Neural cell (in vitro differentiated cells): ENCODE data around the gene PYHIN1. TPM values are rescaled to one million over a fixed set of nuclear protein-coding genes. Genes with fewer than 3 reads are reported as not detected.

Experiments
- H2AFZ ChIP-seq: fragments of 200-600, 300-800 bp; sonication (generic), shearing (Covaris generic); 2 replicates; pipeline ENCODE4 v1.6.0; 2014; ENCODE audit warnings: low read depth, mild to moderate bottlenecking, antibody characterized with exemption, low read length, moderate library complexity
- H3F3A ChIP-seq: fragments of 200-600 bp; shearing (Covaris generic); 2 replicates; pipeline ENCODE4 v1.6.1; 2016; ENCODE audit warnings: mild to moderate bottlenecking, moderate library complexity, mixed read lengths, antibody characterized with exemption, low read length; ENCODE audit not compliant: insufficient read depth, poor library complexity, severe bottlenecking
- H3K27ac ChIP-seq: fragments of 200-600, 300-800 bp; sonication (generic), shearing (Covaris generic); 2 replicates; pipeline ENCODE4 v1.5.1; 2014; ENCODE audit warnings: mild to moderate bottlenecking, low read length, moderate library complexity
- H3K27me3 ChIP-seq: fragments of 300-800, 200-600 bp; sonication (generic), shearing (Covaris generic); 2 replicates; pipeline ENCODE4 v1.6.0; 2014; ENCODE audit warnings: mild to moderate bottlenecking, low read depth, low read length, moderate library complexity; ENCODE audit not compliant: insufficient read depth
- H3K36me3 ChIP-seq: fragments of 300-800, 200-600 bp; sonication (generic), shearing (Covaris generic); 2 replicates; pipeline ENCODE4 v1.5.1; 2014; ENCODE audit warnings: mild to moderate bottlenecking, antibody characterized with exemption, low read length, moderate library complexity; ENCODE audit not compliant: insufficient read depth
- H3K4me2 ChIP-seq: fragments of 300-800, 200-600 bp; sonication (generic), shearing (Covaris generic); 2 replicates; pipeline ENCODE4 v1.6.0; 2014; ENCODE audit warnings: mild to moderate bottlenecking, low read length
- H3K4me3 ChIP-seq: fragments of 300-800, 200-600 bp; sonication (generic), shearing (Covaris generic); 2 replicates; pipeline ENCODE4 v1.5.1; 2014; ENCODE audit warnings: mild to moderate bottlenecking, low read length, moderate library complexity
- H3K79me2 ChIP-seq: fragments of 200-600 bp; shearing (Covaris generic); replicated peaks from 2 replicates; pipeline ENCODE4 v1.6.0; 2014; ENCODE audit warnings: mild to moderate bottlenecking, low read length, moderate library complexity; ENCODE audit not compliant: insufficient read depth
- H3K9ac ChIP-seq: fragments of 300-800, 200-600 bp; sonication (generic), shearing (Covaris generic); 2 replicates; pipeline ENCODE4 v1.6.1; 2016; ENCODE audit warnings: mild to moderate bottlenecking, low read length, mixed read lengths
- H3K9me2 ChIP-seq: fragments of 200-600 bp; shearing (Covaris generic); 2 replicates; pipeline ENCODE4 v1.6.1; 2016; ENCODE audit warnings: mild to moderate bottlenecking, low read length, mixed read lengths; ENCODE audit not compliant: insufficient read depth
- H3K9me3 ChIP-seq: fragments of 200-600, 300-800 bp; sonication (generic), shearing (Covaris generic); 2 replicates; pipeline ENCODE4 v1.6.1; 2016; ENCODE audit warnings: mild to moderate bottlenecking, mixed run types, low read length, moderate library complexity, mixed read lengths
- H4K20me1 ChIP-seq: fragments of 200-600 bp; shearing (Covaris generic); 2 replicates; pipeline ENCODE4 v1.6.1; 2016; ENCODE audit warnings: mild to moderate bottlenecking, mixed run types; ENCODE audit not compliant: insufficient read depth
- EP300 ChIP-seq: fragments of 450-650 bp; conservative IDR thresholded peaks from 2 replicates; pipeline ENCODE4 v1.6.1; 2014; ENCODE audit warnings: antibody characterized with exemption, mild to moderate bottlenecking, moderate library complexity; ENCODE audit not compliant: poor library complexity, severe bottlenecking
- EZH2 ChIP-seq: fragments of 200-600, 300-800 bp; shearing (Covaris generic), sonication (generic); IDR thresholded peaks from 2 replicates; pipeline ENCODE4 v1.6.1; 2014; ENCODE audit warnings: antibody characterized with exemption, low read length, borderline replicate concordance, mild to moderate bottlenecking; ENCODE audit not compliant: insufficient read depth, poor library complexity, severe bottlenecking
- MXI1 ChIP-seq: fragments of 450-650 bp; conservative IDR thresholded peaks from 2 replicates; pipeline ENCODE4 v1.6.1; 2014; ENCODE audit warnings: antibody characterized with exemption, mild to moderate bottlenecking; ENCODE audit not compliant: poor library complexity, severe bottlenecking
- POLR2AphosphoS5 ChIP-seq: IDR thresholded peaks from 2 replicates; pipeline ENCODE4 v1.6.1; 2012
- RAD21 ChIP-seq: fragments of 450-650 bp; conservative IDR thresholded peaks from 2 replicates; pipeline ENCODE4 v1.6.1; 2014; ENCODE audit warnings: antibody characterized with exemption, mild to moderate bottlenecking, moderate library complexity
- SMC3 ChIP-seq: fragments of 450-650 bp; conservative IDR thresholded peaks from 2 replicates; pipeline ENCODE4 v1.6.1; 2014; ENCODE audit warnings: antibody characterized with exemption, mild to moderate bottlenecking, moderate library complexity; ENCODE audit not compliant: poor library complexity
- TAF1 ChIP-seq: IDR thresholded peaks from 2 replicates; pipeline ENCODE4 v1.6.1; 2012; ENCODE audit warnings: low read depth
- polyA plus RNA-seq: library from polyadenylated mRNA; depleted of rRNA; stranded (reverse); fragments of >200 nt; gene quantifications from 2 replicates; pipeline ENCODE4 v1.2.3, GENCODE V29; 2014
- TF ChIP-seq, protein P1 (sequence below): fragments of 450-650 bp; IDR thresholded peaks from 2 replicates; pipeline ENCODE4 v1.5.1; 2014; ENCODE audit warnings: antibody characterized with exemption, mild to moderate bottlenecking, moderate library complexity; ENCODE audit not compliant: poor library complexity, severe bottlenecking
- TF ChIP-seq, protein P2 (sequence below): IDR thresholded peaks from 2 replicates; pipeline ENCODE4 v1.6.1; 2012; ENCODE audit warnings: borderline replicate concordance

PYHIN1 gene
- polyA plus RNA-seq, 1 donor from 2014 or later = not detected

DNA sequence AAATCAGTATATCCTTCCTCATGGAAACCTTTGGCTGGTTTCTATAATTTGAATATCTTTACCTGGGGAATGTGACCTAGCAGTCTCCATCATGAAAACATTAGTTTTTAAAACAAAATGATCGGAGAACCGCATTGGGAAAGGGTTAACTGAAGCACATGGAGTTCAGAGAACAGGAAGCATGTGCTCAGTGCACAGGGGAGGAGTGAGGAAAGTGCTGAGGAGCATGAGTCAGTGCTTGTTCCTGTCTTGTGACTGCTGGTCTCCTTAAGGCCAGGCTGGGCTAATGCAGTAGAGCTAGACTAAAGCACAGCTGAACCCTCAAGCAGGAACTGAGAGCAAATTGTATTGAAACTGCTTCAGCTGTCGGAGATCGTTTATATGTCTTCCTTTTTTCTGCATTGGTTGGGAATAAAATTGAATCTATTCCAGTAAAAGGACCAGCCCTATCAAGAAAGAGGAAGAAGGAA is 84.1 kb downstream of the PYHIN1 start:
- TF ChIP-seq, protein P1, sequence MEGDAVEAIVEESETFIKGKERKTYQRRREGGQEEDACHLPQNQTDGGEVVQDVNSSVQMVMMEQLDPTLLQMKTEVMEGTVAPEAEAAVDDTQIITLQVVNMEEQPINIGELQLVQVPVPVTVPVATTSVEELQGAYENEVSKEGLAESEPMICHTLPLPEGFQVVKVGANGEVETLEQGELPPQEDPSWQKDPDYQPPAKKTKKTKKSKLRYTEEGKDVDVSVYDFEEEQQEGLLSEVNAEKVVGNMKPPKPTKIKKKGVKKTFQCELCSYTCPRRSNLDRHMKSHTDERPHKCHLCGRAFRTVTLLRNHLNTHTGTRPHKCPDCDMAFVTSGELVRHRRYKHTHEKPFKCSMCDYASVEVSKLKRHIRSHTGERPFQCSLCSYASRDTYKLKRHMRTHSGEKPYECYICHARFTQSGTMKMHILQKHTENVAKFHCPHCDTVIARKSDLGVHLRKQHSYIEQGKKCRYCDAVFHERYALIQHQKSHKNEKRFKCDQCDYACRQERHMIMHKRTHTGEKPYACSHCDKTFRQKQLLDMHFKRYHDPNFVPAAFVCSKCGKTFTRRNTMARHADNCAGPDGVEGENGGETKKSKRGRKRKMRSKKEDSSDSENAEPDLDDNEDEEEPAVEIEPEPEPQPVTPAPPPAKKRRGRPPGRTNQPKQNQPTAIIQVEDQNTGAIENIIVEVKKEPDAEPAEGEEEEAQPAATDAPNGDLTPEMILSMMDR = no peak
- TF ChIP-seq POLR2AphosphoS5 = no peak
- Histone ChIP-seq H4K20me1 (no peaks in the 10 kb centered on the region), H3K79me2 (no peaks in the 10 kb centered on the region), H3K27me3 (no peaks in the 10 kb centered on the region), H3K27ac (no peak overlapping the region), H3K9ac (no peak overlapping the region), H3K36me3 (no peaks in the 10 kb centered on the region), H3K4me3 (no peak overlapping the region), H3K9me2 (no peaks in the 10 kb centered on the region), H3F3A (no peaks in the 10 kb centered on the region), H3K9me3 (no peaks in the 10 kb centered on the region), H3K4me2 (no peak overlapping the region), H2AFZ (no peak overlapping the region)

DNA sequence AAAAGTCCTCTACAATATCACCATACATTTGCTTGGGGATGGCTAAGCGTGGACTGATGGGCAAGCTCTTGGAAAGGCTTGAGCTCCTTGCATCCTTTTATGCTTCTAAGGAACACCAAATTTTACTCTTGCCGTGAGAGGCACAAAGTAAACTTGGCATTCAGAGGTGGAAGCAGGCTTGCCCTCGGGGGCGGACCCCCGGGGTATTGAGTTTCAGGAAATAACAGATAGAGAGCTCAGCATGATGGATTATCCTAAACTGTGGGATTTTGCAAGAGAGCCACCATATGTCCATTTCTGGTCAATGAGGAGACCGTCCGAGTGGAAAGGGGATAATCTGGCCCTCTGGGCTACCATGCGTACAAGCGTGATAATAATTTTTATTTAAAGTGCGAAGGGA is 92.4 kb downstream of the PYHIN1 start:
- Histone ChIP-seq H3K9me3 (no peaks in the 10 kb centered on the region), H4K20me1 (no peaks in the 10 kb centered on the region)

More for the DNA sequence above, 92.4 kb downstream of the PYHIN1 start:
- Histone ChIP-seq H3K27ac (no peak overlapping the region), H3F3A (no peaks in the 10 kb centered on the region), H3K36me3 (no peaks in the 10 kb centered on the region), H3K4me2 (no peak overlapping the region), H3K4me3 (no peak overlapping the region), H3K79me2 (no peaks in the 10 kb centered on the region), H3K27me3 (no peaks in the 10 kb centered on the region), H3K9me2 (no peaks in the 10 kb centered on the region), H3K9ac (no peak overlapping the region), H2AFZ (no peak overlapping the region)
- no peak for TF ChIP-seq MXI1
- TF ChIP-seq TAF1 = no peak
- TF ChIP-seq SMC3 = no peak
- TF ChIP-seq EZH2 = no peak
- no peak for TF ChIP-seq POLR2AphosphoS5
- TF ChIP-seq, protein P1 = no peak
- no peak for TF ChIP-seq RAD21
- TF ChIP-seq, protein P2, sequence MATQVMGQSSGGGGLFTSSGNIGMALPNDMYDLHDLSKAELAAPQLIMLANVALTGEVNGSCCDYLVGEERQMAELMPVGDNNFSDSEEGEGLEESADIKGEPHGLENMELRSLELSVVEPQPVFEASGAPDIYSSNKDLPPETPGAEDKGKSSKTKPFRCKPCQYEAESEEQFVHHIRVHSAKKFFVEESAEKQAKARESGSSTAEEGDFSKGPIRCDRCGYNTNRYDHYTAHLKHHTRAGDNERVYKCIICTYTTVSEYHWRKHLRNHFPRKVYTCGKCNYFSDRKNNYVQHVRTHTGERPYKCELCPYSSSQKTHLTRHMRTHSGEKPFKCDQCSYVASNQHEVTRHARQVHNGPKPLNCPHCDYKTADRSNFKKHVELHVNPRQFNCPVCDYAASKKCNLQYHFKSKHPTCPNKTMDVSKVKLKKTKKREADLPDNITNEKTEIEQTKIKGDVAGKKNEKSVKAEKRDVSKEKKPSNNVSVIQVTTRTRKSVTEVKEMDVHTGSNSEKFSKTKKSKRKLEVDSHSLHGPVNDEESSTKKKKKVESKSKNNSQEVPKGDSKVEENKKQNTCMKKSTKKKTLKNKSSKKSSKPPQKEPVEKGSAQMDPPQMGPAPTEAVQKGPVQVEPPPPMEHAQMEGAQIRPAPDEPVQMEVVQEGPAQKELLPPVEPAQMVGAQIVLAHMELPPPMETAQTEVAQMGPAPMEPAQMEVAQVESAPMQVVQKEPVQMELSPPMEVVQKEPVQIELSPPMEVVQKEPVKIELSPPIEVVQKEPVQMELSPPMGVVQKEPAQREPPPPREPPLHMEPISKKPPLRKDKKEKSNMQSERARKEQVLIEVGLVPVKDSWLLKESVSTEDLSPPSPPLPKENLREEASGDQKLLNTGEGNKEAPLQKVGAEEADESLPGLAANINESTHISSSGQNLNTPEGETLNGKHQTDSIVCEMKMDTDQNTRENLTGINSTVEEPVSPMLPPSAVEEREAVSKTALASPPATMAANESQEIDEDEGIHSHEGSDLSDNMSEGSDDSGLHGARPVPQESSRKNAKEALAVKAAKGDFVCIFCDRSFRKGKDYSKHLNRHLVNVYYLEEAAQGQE = no peak
- no peak for TF ChIP-seq EP300
